CD4-positive, CD25-positive, alpha-beta regulatory T cell (primary cell): ENCODE measurements around the gene HEYL. TPM values are rescaled to one million over a fixed set of nuclear protein-coding genes. Genes with fewer than 3 reads are reported as not detected.
"Not testable (repeated sequence)": the region's sequence is repeated elsewhere in the genome, so short reads cannot be mapped to it uniquely, and the experiment has no call there.

Experiments used
- ATAC-seq, 2 donors: fragments of 150-1000 bp; cut with Tn5 transposase; one replicate each; pipeline ENCODE4 v1.10.0; 2021; ENCODE audit warnings: low read depth in 2 of 2, moderate number of reproducible peaks in 2 of 2, moderate library complexity in 1 of 2
- DNase-seq, 3 donors: peaks; one replicate each; pipeline versions ENCODE4 v3.0.0 to v3.0.0-alpha.2; 2012 to 2022; ENCODE audit warnings: mixed read lengths in 1 of 3
- H3K27ac ChIP-seq: one replicate; pipeline ENCODE4 v1.7.0; 2013; ENCODE audit warnings: mild to moderate bottlenecking, low read length; ENCODE audit not compliant: insufficient read depth, poor library complexity, severe bottlenecking
- H3K27me3 ChIP-seq: one replicate; pipeline ENCODE4 v1.7.0; 2013; ENCODE audit warnings: low read length; ENCODE audit not compliant: control insufficient read depth, insufficient read depth
- H3K36me3 ChIP-seq: one replicate; pipeline ENCODE4 v1.7.0; 2013; ENCODE audit warnings: mild to moderate bottlenecking, low read length, moderate library complexity; ENCODE audit not compliant: control insufficient read depth, insufficient read depth
- H3K4me1 ChIP-seq: 2 replicates; pipeline ENCODE4 v1.7.0; 2013; ENCODE audit warnings: mild to moderate bottlenecking, low read length; ENCODE audit not compliant: insufficient read depth, control insufficient read depth, poor library complexity, severe bottlenecking
- H3K4me3 ChIP-seq: one replicate; pipeline ENCODE4 v1.7.0; 2013; ENCODE audit warnings: low read depth, mild to moderate bottlenecking, low read length, moderate library complexity
- H3K9me3 ChIP-seq, 2 experiments: 1 replicate in 1 of 2; 2 replicates in 1 of 2; pipeline ENCODE4 v1.7.0; 2013; ENCODE audit warnings: low read length in 2 of 2, mild to moderate bottlenecking in 1 of 2, moderate library complexity in 1 of 2; ENCODE audit not compliant: control insufficient read depth in 2 of 2
- H3K27ac Mint-ChIP-seq, 3 donors: one replicate each; pipeline ENCODE4 v1.8.0; 2020 to 2022; ENCODE audit warnings: mild to moderate bottlenecking in 3 of 3, mixed read lengths in 3 of 3, moderate library complexity in 2 of 3
- H3K27me3 Mint-ChIP-seq: one replicate; pipeline ENCODE4 v1.8.0; 2022; ENCODE audit warnings: mild to moderate bottlenecking, mixed read lengths
- H3K36me3 Mint-ChIP-seq: one replicate; pipeline ENCODE4 v1.8.0; 2020; ENCODE audit warnings: mixed read lengths
- H3K4me1 Mint-ChIP-seq, 4 donors: one replicate each; pipeline ENCODE4 v1.8.0; 2020 to 2022; ENCODE audit warnings: mixed read lengths in 4 of 4, mild to moderate bottlenecking in 1 of 4
- H3K4me3 Mint-ChIP-seq, 4 donors: one replicate each; pipeline ENCODE4 v1.8.0; 2020 to 2022; ENCODE audit warnings: mild to moderate bottlenecking in 4 of 4, mixed read lengths in 4 of 4, moderate library complexity in 3 of 4
- H3K9me3 Mint-ChIP-seq, 7 donors: one replicate each; pipeline ENCODE4 v1.8.0; 2020 to 2022; ENCODE audit warnings: mixed read lengths in 7 of 7, mild to moderate bottlenecking in 3 of 7, moderate library complexity in 2 of 7
- polyA plus RNA-seq, 4 donors: library from polyadenylated mRNA; unstranded; fragments of 300-500 nt; fragmentation: Illumina TruSeq; gene quantifications; one replicate each; pipeline ENCODE4 v1.2.3, GENCODE V29; 2021
- total RNA-seq: library from RNA; stranded (reverse); gene quantifications from one replicate; pipeline ENCODE4 v1.2.3, GENCODE V29; 2022

Gene HEYL
- total and polyA plus RNA-seq, 5 donors from 2014 or later = 0.25 TPM; not detected in 4

DNA sequence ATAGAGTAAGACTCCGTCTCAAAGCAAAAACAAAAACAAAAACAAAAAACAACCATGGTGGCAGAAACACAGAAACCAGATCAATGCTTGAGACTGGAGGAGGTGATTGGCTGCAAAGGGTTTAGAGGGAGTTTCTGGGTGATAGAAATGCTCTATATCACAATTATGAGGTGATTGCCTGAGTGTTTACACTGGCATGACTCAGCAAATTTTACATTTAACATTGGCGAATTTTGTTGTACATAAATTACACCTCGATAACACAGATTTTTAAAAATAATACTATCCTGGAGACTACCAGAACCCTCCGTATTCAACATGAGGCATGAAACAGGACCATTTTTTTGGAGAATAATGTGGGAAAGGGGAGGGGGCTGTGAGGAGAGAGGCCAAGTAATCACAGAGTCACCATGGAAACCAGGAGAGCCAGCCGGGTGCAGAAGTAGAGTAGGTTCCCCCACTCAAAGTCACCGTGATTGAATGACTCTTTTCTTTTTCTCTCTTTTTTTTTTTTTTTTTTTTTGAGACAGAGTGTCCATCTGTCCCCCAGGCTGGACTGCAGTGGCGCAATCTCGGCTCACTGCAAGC lies 24.3 kb downstream of the HEYL start:
- Mint-ChIP-seq H3K4me1 (peaks cover 0 to 4% (median 0%) of the 10 kb centered on the region in 4 donors), H3K36me3 (no peaks in the 10 kb centered on the region), H3K9me3 (peaks cover 0 to 1% (median 0%) of the 10 kb centered on the region in 7 donors), H3K27ac (no peak overlapping the region), H3K4me3 (no peak overlapping the region), H3K27me3 (no peaks in the 10 kb centered on the region)
- no peak for ATAC-seq
- Histone ChIP-seq H3K4me1 (no peaks in the 10 kb centered on the region), H3K4me3 (no peak overlapping the region), H3K9me3 (no peaks in the 10 kb centered on the region), H3K36me3 (no peaks in the 10 kb centered on the region), H3K27me3 (peaks cover 3% of the 10 kb centered on the region), H3K27ac (no peak overlapping the region)
- DNase-seq = no peak

- H3K9me3 ChIP-seq = no peaks in the 10 kb centered on the region
- peaks cover 4% of the 10 kb centered on the region for H3K4me1 ChIP-seq
- no peak overlapping the region for H3K4me3 ChIP-seq
- Mint-ChIP-seq H3K4me1 (peaks cover 0 to 4% (median under 1%) of the 10 kb centered on the region in 4 donors), H3K36me3 (no peaks in the 10 kb centered on the region), H3K27me3 (no peaks in the 10 kb centered on the region), H3K27ac (no peak overlapping the region), H3K9me3 (peaks cover 0 to 1% (median 0%) of the 10 kb centered on the region in 7 donors), H3K4me3 (no peak overlapping the region)
- H3K27ac ChIP-seq = no peak overlapping the region
- no peak for DNase-seq
- H3K36me3 ChIP-seq = no peaks in the 10 kb centered on the region
- H3K27me3 ChIP-seq = peaks cover 2% of the 10 kb centered on the region
- no peak for ATAC-seq
Observed at GRCh38 chr1:39614488-39614887, 25.0 kb downstream of the HEYL start.

DNA sequence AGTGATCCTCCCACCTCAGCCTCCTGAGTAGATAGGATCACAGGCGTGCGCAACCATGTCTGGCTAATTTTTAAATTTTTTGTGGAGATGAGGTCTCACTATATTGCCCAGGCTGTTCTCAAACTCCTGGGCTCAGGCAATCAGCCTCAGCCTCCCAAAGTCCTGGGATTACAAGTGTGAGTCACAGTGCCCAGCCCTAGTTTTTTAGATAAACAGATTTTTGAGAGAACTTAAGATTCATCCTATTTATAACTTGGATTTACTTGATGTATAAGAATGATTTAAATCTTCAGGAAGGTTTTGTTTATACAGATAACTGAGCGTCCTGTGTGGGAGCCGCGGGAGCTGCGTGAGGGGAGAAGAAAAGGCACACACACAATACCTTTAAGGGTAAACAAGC lies 26.2 kb downstream of the HEYL start:
- Histone ChIP-seq H3K36me3 (no peaks in the 10 kb centered on the region), H3K4me3 (no peak overlapping the region), H3K27me3 (peaks cover 2% of the 10 kb centered on the region), H3K27ac (no peak overlapping the region), H3K9me3 (no peaks in the 10 kb centered on the region), H3K4me1 (peaks cover 6% of the 10 kb centered on the region)
- ATAC-seq (no peak), DNase-seq (no peak)
- H3K27me3 Mint-ChIP-seq = no peaks in the 10 kb centered on the region
- H3K36me3 Mint-ChIP-seq = no peaks in the 10 kb centered on the region
- peaks cover 0 to 1% (median 0%) of the 10 kb centered on the region in 7 donors for H3K9me3 Mint-ChIP-seq
- no peak overlapping the region for H3K4me3 Mint-ChIP-seq
- H3K27ac Mint-ChIP-seq = no peak overlapping the region
- H3K4me1 Mint-ChIP-seq = peaks cover 0 to 4% (median 2%) of the 10 kb centered on the region in 4 donors

- H3K9me3 ChIP-seq = no peaks in the 10 kb centered on the region
- DNase-seq (peak in 2 of 3 donors; percentile 63 to 73), ATAC-seq (peak; percentile 79 to 80)
- H3K27me3 Mint-ChIP-seq = peaks cover 7% of the 10 kb centered on the region
- peaks cover 10% of the 10 kb centered on the region for H3K4me1 ChIP-seq
- H3K27me3 ChIP-seq = no peaks in the 10 kb centered on the region
- no peak overlapping the region for H3K4me3 ChIP-seq
- H3K4me3 Mint-ChIP-seq = no peak overlapping the region
- no peaks in the 10 kb centered on the region for H3K9me3 Mint-ChIP-seq
- H3K36me3 ChIP-seq = no peaks in the 10 kb centered on the region
- no peak overlapping the region for H3K27ac ChIP-seq
- H3K36me3 Mint-ChIP-seq = no peaks in the 10 kb centered on the region
- no peak overlapping the region for H3K27ac Mint-ChIP-seq
- peaks cover 3 to 9% (median 6%) of the 10 kb centered on the region in 4 donors for H3K4me1 Mint-ChIP-seq
Observed at GRCh38 chr1:39609618-39610331, 29.7 kb downstream of the HEYL start.

DNA sequence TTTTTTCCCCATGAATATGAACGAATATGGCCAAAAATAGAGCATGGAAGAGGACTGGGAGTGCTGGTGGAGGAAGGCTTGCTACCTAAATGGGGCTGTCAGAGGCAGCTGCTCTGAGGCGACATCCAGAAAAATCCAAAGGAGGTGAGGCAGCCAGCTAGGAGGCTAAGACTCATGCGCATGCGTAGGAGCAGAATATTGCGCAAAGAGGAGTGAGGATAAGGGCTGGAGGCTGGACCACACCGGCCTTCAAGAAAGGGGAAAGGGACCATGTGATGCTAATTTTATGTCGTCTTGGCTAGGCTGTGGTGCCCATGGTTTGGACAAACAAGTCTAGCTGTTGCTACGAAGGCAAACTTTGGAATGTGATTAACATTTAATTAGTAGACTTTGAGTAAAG lies 30.5 kb downstream of the HEYL start:
- H3K9me3 Mint-ChIP-seq = no peaks in the 10 kb centered on the region
- ATAC-seq (no peak), DNase-seq (no peak)
- Histone ChIP-seq H3K36me3 (no peaks in the 10 kb centered on the region), H3K9me3 (no peaks in the 10 kb centered on the region), H3K4me3 (no peak overlapping the region), H3K27me3 (no peaks in the 10 kb centered on the region), H3K4me1 (peaks cover 10% of the 10 kb centered on the region), H3K27ac (no peak overlapping the region)
- peaks cover 10% of the 10 kb centered on the region for H3K27me3 Mint-ChIP-seq
- H3K36me3 Mint-ChIP-seq = no peaks in the 10 kb centered on the region
- H3K27ac Mint-ChIP-seq = no peak overlapping the region
- peaks cover 3 to 9% (median 6%) of the 10 kb centered on the region in 4 donors for H3K4me1 Mint-ChIP-seq
- H3K4me3 Mint-ChIP-seq = no peak overlapping the region

DNA sequence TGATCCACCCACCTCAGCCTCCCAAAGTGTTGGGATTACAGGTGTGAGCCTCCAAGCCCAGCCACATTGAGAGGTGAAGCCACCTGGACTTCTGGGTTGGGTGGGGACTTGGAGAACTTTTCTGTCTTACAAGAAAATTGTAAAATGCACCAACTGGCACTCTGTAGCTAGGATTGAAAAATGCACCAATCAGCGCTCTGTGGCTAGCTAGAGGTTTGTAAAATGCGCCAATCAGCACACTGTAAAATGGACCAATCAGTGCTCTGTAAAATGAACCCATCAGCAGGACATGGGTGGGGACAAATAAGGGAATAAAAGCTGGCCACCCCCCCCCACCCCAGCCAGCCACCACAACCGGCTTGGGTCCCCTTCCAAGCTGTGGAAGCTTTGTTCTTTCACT lies 35.8 kb downstream of the HEYL start:
- not testable (repeated sequence) for H3K27ac ChIP-seq, H3K4me1 ChIP-seq, H3K27me3 ChIP-seq, H3K9me3 Mint-ChIP-seq, H3K9me3 ChIP-seq, H3K4me3 ChIP-seq, H3K36me3 ChIP-seq, DNase-seq, H3K4me3 Mint-ChIP-seq, H3K4me1 Mint-ChIP-seq, ATAC-seq, H3K36me3 Mint-ChIP-seq, H3K27ac Mint-ChIP-seq
- H3K27me3 Mint-ChIP-seq = peaks cover 16% of the 10 kb centered on the region

- not testable (repeated sequence) for H3K36me3 ChIP-seq, ATAC-seq, H3K27me3 ChIP-seq, H3K36me3 Mint-ChIP-seq, H3K27ac ChIP-seq, H3K9me3 ChIP-seq, H3K4me1 ChIP-seq, H3K4me1 Mint-ChIP-seq, H3K27ac Mint-ChIP-seq, H3K4me3 Mint-ChIP-seq, H3K4me3 ChIP-seq, H3K9me3 Mint-ChIP-seq, DNase-seq
- peaks cover 16% of the 10 kb centered on the region for H3K27me3 Mint-ChIP-seq
Observed at GRCh38 chr1:39601667-39602255, 37.7 kb downstream of the HEYL start.
